ENCODE results near the gene LGMN.

DNA sequence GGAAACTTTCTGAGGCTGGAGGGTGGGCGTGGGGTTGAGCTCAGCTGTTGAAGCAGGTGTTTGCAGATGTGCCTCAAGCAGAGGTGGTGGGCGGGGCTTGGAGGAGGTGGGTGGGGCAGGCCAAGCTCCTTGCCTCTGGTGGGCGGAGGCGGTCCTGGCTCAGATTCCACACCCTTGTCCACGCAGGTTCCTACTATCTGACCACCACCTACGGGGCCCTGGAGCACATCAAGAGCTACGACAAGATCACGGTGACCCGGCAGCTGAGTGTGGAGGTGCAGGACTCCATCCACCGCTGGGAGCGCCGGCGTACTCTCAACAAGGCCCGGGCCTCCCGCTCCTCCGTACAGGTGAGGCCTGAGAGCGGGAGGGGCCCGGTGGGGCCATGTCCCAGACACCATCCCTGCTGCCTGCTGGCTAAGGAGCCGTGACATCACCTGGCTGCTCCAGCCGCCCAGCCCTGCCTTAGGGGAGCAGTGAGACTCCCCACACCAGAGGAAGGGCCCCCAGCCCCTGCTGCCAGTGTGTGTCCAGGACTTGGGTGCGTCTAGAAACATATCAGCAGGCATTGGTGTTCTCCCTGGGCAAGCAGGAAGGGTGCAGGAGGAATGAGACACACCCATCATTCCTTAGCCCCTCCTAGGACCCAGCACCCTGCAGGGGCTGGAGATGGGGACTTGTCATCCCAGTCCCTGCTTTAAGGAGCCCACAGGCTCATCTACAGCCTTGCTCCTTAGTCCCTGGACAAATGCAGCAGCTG lies 63.4 kb downstream of the LGMN start:
- TF ChIP-seq, protein P1, sequence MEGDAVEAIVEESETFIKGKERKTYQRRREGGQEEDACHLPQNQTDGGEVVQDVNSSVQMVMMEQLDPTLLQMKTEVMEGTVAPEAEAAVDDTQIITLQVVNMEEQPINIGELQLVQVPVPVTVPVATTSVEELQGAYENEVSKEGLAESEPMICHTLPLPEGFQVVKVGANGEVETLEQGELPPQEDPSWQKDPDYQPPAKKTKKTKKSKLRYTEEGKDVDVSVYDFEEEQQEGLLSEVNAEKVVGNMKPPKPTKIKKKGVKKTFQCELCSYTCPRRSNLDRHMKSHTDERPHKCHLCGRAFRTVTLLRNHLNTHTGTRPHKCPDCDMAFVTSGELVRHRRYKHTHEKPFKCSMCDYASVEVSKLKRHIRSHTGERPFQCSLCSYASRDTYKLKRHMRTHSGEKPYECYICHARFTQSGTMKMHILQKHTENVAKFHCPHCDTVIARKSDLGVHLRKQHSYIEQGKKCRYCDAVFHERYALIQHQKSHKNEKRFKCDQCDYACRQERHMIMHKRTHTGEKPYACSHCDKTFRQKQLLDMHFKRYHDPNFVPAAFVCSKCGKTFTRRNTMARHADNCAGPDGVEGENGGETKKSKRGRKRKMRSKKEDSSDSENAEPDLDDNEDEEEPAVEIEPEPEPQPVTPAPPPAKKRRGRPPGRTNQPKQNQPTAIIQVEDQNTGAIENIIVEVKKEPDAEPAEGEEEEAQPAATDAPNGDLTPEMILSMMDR (IDR thresholded peaks at IDR 0.05) = no peak
- TF ChIP-seq POLR2A (IDR thresholded peaks at IDR 0.05) = no peak
